Adrenal gland (tissue), 12 donors: ENCODE measurements around the gene RIPOR2. TPM values are rescaled to one million over a fixed set of nuclear protein-coding genes. Genes with fewer than 3 reads are reported as not detected.

Source experiments
- DNase-seq, 7 donors: peaks; one replicate each; pipeline ENCODE4 v3.0.0-alpha.2; 2019 to 2020
- H3K27ac ChIP-seq, 5 donors: fragments of 200-600 bp; sonication (generic) in 4 of 5; 1 replicate in 3 of 5; 2 replicates in 2 of 5; pipeline versions ENCODE4 v1.5.1 to v1.8.0; 2016 to 2020; ENCODE audit warnings: mild to moderate bottlenecking in 1 of 5
- H3K27me3 ChIP-seq: fragments of 200-600 bp; 2 replicates; pipeline ENCODE4 v1.8.0; 2021
- H3K36me3 ChIP-seq, 2 donors: fragments of 200-600 bp; replicated peaks in 1 of 2; 1 replicate in 1 of 2; 2 replicates in 1 of 2; pipeline versions ENCODE4 v1.5.1 to v1.8.0; 2018 to 2022
- H3K4me1 ChIP-seq, 2 donors: fragments of 200-600 bp; replicated peaks in 1 of 2; 1 replicate in 1 of 2; 2 replicates in 1 of 2; pipeline versions ENCODE4 v1.5.1 to v1.8.0; 2018 to 2021
- H3K4me3 ChIP-seq, 4 donors: fragments of 200-600 bp; sonication (generic) in 3 of 4; one replicate each; pipeline ENCODE4 v1.5.1; 2016 to 2018
- H3K9me3 ChIP-seq, 3 donors: fragments of 200-600 bp; sonication (generic) in 1 of 3; replicated peaks in 1 of 3; 1 replicate in 2 of 3; 2 replicates in 1 of 3; pipeline versions ENCODE4 v1.5.1 to v1.8.0; 2016 to 2021
- CTCF ChIP-seq, 6 experiments: fragments of 450-650 bp in 4 of 6; fragments of 200-600 bp in 2 of 6; sonication (generic) in 1 of 6; IDR thresholded peaks; 1 replicate in 5 of 6; 2 replicates in 1 of 6; pipeline versions ENCODE4 v1.5.1 to v1.8.0; 2016 to 2021; ENCODE audit warnings: antibody characterized with exemption in 6 of 6, mild to moderate bottlenecking in 2 of 6, moderate library complexity in 1 of 6
- POLR2A ChIP-seq, 2 donors: fragments of 450-650 bp; IDR thresholded peaks; one replicate each; pipeline ENCODE4 v1.6.1; 2017; ENCODE audit warnings: antibody characterized with exemption in 2 of 2, mild to moderate bottlenecking in 2 of 2, moderate library complexity in 1 of 2
- WGBS, 4 donors: extraction: QIAGEN DNeasy Blood & Tissue Kit in 2 of 4; methylation state at CpG; one replicate each; pipeline versions ENCODE4 v1.1.5 to v1.1.7; 2013 to 2017; 5-methylcytosine and 5-hydroxymethylcytosine counted together
- intact Hi-C, 2 donors: fragments of 100-400 bp; cut with DNase I; formaldehyde crosslinking; loops; one replicate each; pipeline versions ENCODE4 v1.14.1 to v1.15.0; 2022 to 2023
- polyA plus RNA-seq, 3 donors: library from polyadenylated mRNA; stranded (reverse); fragments of 200-250 nt in 2 of 3; fragments of 350-450 nt in 1 of 3; fragmentation: Illumina TruSeq in 1 of 3; extraction: RNeasy Lipid Tissue Mini Kit (QIAGEN cat#74804) in 1 of 3; gene quantifications; one replicate each; pipeline ENCODE4 v1.2.3, GENCODE V29; 2013 to 2014
- total RNA-seq, 9 donors: library from RNA; depleted of rRNA in 4 of 9; stranded (reverse); fragments of >200 nt in 4 of 9; fragments of 120-200 nt in 1 of 9; fragmentation: NEBNext Ultra II Directional in 1 of 9; extraction: Animal tissue kit (Norgen Biotek cat#: 25700) in 1 of 9; gene quantifications; one replicate each; pipeline versions ENCODE4 v1.1.0 to v1.2.4, GENCODE V29; 2013 to 2023
- donor health status: healthy with polysubstance abuse.
- donor health status: Bipolar disorder and iron deficiency.
- donor health status: DM: yes; HTN: yes; CAD: no.
- donor health status: DM: no; HTN: no; CAD: no.
- donor health status: DM: no; HTN: no; CAD: no.
- donor health status: DM: yes; HTN: yes; CAD: no.

The RIPOR2 gene
- total and polyA plus RNA-seq, 12 donors = 1.7 to 16.2 (median 3.9) TPM

GRCh38 chr6:24925661-24926060, 10.1 kb downstream of the RIPOR2 start:
- no peak overlapping the region for H3K27ac ChIP-seq
- TF ChIP-seq CTCF (IDR thresholded peaks at IDR 0.05) = no peak
- TF ChIP-seq POLR2A (IDR thresholded peaks at IDR 0.05) = no peak
- no peaks in the 10 kb centered on the region for H3K9me3 ChIP-seq
- DNase-seq = no peak
- no peaks in the 10 kb centered on the region for H3K36me3 ChIP-seq
- no peak overlapping the region for H3K4me3 ChIP-seq
- H3K4me1 ChIP-seq = no peaks in the 10 kb centered on the region
- intact Hi-C loops = no loop called here
- H3K27me3 ChIP-seq = no peaks in the 10 kb centered on the region

DNA sequence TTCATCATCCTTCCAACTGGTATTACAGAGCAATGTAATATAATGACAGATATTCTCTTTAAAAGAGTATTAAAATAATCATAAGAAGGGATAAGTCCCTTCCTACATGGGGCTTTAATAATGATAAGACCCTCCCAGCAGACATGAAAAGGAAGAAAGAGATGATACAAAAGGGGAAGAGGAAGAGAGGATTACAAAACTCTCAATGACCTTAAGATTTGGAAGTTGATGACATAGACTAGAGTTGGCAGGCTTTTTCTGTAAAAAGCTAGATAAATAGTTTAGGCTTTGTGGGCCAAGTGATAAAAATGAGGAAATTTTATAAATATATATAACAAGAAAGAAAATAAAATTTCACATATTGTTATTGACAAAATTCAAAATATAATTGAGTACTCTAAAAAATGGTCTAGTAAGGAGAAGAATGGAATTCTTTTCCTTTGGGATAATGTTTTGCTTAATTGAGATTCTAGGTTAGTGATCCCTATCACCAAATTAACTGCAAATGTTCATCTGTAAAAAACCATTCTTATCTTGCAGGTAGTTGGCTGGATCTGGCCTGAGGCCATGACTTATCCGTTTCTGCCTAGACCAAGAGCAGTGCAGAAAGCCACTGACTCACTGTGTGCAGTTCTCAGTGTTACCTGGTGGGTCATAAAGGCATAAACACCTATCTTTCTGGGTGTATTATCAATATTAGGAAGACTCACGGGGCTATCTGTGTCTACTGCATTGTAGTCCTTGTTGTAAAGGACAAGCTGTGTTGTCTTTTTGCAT, 11.0 kb downstream of the RIPOR2 start:
- Histone ChIP-seq H3K4me3 (no peak overlapping the region), H3K27me3 (no peaks in the 10 kb centered on the region), H3K36me3 (no peaks in the 10 kb centered on the region), H3K4me1 (no peaks in the 10 kb centered on the region), H3K27ac (no peak overlapping the region), H3K9me3 (no peaks in the 10 kb centered on the region)
- DNase-seq = no peak
- TF ChIP-seq CTCF (IDR thresholded peaks at IDR 0.05) = no peak
- TF ChIP-seq POLR2A (IDR thresholded peaks at IDR 0.05) = no peak
- intact Hi-C loops = no loop called here
- 32 to 60% (median 55%) methylated on average over 2 of the region's 2 CpGs for WGBS, 4 donors

GRCh38 chr6:24923885-24924401, 11.8 kb downstream of the RIPOR2 start:
- DNase-seq = no peak
- no peaks in the 10 kb centered on the region for H3K36me3 ChIP-seq
- H3K27ac ChIP-seq = no peak overlapping the region
- no peaks in the 10 kb centered on the region for H3K9me3 ChIP-seq
- H3K27me3 ChIP-seq = no peaks in the 10 kb centered on the region
- no peak overlapping the region for H3K4me3 ChIP-seq
- WGBS, 4 donors = 80 to 86% (median 84%) methylated on average over 8 of the region's 8 CpGs
- no peaks in the 10 kb centered on the region for H3K4me1 ChIP-seq
- TF ChIP-seq POLR2A (IDR thresholded peaks at IDR 0.05) (no peak), CTCF (IDR thresholded peaks at IDR 0.05) (no peak)
- intact Hi-C loops = no loop called here

DNA sequence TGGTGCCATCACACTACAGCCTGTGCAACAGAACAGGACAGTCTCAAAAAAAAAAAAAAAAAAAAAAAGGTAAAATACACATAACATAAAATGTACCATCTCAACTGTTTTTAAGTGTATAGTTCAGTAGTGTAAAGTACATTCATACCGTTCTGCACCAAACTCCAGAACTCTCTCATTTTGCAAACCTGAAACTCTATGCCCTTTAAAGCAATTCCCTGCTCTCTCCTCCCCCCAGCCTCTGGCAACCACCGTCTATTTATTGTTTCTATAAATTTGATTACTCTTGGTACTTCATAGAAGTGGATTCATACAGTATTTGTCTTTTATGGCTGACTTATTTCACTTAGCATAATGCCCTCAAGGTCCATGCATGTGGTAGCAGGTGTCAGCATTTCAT, 12.9 kb downstream of the RIPOR2 start:
- 72 to 87% (median 82%) methylated on average over 2 of the region's 2 CpGs for WGBS, 4 donors
- H3K4me1 ChIP-seq = no peaks in the 10 kb centered on the region
- H3K27ac ChIP-seq = no peak overlapping the region
- intact Hi-C loops = no loop called here
- no peak for DNase-seq
- H3K9me3 ChIP-seq = no peaks in the 10 kb centered on the region
- H3K4me3 ChIP-seq = no peak overlapping the region
- no peaks in the 10 kb centered on the region for H3K36me3 ChIP-seq
- no peaks in the 10 kb centered on the region for H3K27me3 ChIP-seq
- TF ChIP-seq POLR2A (IDR thresholded peaks at IDR 0.05) (no peak), CTCF (IDR thresholded peaks at IDR 0.05) (no peak)
